Measurements from ENCODE around the gene EIF4E2.
"Not testable (repeated sequence)": the region's sequence is repeated elsewhere in the genome, so short reads cannot be mapped to it uniquely, and the experiment has no call there.

The EIF4E2 gene

DNA sequence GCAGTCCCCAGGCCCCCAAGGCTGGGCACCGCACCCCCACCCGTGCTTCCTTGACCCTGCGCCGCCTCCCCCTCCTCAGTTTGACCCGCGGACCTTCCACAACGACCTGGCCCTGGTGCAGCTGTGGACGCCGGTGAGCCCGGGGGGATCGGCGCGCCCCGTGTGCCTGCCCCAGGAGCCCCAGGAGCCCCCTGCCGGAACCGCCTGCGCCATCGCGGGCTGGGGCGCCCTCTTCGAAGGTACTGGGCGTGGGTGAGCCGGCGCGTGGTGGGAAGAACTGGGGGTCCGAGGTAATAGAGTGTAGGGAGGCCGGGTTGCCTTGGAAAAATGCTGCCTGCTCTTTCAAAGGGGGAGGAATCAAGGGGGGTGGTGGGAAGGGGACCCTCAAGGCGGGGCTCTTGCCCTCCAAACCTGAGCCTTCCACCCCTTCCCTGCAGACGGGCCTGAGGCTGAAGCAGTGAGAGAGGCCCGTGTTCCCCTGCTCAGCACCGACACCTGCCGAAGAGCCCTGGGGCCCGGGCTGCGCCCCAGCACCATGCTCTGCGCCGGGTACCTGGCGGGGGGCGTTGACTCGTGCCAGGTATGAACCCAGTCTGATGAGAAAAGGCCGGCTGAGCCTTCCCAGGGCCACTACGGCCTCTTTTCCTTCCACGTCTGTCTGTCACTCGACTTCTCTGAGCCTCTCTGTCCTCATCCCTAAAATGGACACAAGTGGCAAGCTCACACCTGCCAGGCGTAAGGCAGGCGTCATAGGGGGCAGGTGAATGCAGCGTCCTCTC is 27.7 kb upstream of the EIF4E2 start:
- DNase-seq: no peak

DNA sequence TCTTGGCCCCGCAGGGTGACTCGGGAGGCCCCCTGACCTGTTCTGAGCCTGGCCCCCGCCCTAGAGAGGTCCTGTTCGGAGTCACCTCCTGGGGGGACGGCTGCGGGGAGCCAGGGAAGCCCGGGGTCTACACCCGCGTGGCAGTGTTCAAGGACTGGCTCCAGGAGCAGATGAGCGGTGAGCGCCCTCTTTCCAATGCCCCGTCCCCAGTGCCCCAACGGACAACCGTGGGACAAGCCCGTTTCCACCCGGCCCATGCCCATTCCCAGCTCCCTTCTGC is 27.1 kb upstream of the EIF4E2 start:
- DNase-seq: no peak

DNA sequence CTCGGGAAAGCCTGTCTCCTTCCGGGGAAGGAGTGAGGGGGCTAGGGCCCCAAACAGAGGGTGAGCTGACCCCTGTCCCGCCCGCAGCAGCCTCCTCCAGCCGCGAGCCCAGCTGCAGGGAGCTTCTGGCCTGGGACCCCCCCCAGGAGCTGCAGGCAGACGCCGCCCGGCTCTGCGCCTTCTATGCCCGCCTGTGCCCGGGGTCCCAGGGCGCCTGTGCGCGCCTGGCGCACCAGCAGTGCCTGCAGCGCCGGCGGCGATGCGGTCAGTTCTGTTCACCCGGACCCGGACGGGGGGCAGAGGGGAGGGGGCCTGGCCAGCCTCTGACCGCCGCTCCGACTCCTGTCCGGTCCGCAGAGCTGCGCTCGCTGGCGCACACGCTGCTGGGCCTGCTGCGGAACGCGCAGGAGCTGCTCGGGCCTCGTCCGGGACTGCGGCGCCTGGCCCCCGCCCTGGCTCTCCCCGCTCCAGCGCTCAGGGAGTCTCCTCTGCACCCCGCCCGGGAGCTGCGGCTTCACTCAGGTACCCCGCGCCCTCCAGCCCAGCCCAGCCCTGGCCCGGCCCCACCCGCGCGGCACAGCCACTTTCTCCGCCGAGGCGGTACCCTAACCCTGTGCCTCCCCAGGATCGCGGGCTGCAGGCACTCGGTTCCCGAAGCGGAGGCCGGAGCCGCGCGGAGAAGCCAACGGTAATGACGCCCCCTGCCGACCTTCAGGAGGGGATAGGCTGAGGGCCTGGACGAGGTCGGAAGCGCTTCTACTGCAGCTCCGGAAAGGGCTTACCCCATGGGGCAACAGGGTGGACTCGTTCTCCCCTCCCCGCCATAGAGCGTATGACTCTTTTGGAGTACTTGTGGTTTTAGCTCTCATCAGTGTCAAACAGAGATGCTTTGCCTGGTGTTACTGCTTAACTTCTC is 26.5 kb upstream of the EIF4E2 start:
- DNase-seq: peak; percentile 87

DNA sequence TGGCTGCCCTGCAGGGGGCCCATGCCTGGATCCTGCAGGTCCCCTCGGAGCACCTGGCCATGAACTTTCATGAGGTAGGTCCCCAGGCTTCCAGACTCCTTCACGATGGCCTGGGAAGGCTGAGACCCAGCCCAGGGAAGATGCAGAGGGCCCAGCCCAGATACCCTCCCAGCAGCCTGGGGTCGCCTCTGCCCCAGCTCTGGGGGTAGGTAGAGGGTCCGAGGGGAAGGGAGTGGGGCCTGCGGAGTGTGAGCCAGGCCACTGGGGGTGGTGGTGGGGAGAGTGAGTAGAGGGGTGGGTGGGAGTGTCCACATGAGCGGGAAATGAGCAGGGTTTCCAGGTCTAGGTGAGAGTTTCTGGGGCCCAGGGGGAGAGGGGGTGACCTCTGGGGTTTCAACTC is 25.7 kb upstream of the EIF4E2 start:
- DNase-seq: no peak

DNA sequence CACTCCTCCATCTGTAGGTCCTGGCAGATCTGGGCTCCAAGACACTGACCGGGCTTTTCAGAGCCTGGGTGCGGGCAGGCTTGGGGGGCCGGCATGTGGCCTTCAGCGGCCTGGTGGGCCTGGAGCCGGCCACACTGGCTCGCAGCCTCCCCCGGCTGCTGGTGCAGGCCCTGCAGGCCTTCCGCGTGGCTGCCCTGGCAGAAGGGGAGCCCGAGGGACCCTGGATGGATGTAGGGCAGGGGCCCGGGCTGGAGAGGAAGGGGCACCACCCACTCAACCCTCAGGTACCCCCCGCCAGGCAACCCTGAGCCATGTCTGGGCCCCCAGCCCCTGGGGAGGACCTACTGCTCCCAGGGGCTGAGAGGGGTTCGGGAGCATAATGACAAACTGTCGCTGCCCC is 25.3 kb upstream of the EIF4E2 start:
- DNase-seq: no peak

DNA sequence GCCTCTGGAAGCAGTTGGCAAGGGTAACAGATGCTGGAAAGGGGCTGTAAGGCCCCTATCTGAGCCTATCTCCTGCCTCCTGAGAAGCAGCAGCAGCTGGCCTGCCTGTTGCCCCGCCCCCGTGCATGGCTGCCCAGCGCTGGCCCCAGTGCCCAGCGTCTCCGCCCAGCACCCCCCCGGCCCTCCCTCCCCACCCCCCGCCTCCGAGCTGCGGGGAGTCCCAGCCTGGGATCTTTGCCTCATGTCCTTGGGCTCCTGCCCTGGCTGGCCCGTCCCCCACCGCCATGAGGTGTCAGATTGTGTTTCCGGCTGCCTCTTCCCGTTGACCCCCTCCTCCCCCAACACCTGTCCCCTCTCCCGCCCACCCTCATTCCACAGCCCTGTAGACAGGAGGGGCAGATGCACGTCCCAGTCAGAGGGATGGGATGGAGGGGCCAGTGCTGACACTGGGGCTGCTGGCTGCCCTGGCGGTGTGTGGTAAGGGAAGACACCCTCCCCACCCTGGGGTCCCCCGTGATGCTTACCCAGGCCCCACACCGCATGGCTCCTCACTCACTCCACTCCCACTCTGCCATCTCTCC is 24.6 kb upstream of the EIF4E2 start, which contains the start of gene CHRND:
Gene CHRND, plus strand, starts transcription at position 370 of the 581 bp plus-strand sequence. Its CDS starts 56 bp downstream, at position 426.
- DNase-seq: no peak

DNA sequence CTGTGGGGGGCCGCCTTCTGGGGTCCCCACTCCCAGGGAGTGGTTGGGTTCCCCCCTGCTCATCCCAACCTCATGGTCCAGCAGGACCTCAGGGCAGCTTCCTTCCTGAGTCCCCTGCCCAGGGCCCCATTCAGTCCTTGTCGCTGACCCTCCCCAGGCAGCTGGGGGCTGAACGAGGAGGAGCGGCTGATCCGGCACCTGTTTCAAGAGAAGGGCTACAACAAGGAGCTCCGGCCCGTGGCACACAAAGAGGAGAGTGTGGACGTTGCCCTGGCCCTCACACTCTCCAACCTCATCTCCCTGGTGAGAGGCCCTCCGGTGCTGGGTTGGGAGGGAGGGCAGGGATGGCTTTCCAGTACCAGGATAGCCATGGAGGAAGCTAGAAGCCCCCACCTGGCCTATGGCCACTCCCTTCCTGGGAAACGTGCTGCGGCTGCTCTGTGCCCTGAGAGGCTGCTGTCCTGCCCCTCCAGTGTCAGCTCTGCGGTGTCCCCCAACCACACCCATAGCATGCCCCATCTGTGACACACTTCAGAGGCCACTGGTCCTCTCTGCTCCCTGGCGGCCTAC is 24.0 kb upstream of the EIF4E2 start:
- DNase-seq: no peak

DNA sequence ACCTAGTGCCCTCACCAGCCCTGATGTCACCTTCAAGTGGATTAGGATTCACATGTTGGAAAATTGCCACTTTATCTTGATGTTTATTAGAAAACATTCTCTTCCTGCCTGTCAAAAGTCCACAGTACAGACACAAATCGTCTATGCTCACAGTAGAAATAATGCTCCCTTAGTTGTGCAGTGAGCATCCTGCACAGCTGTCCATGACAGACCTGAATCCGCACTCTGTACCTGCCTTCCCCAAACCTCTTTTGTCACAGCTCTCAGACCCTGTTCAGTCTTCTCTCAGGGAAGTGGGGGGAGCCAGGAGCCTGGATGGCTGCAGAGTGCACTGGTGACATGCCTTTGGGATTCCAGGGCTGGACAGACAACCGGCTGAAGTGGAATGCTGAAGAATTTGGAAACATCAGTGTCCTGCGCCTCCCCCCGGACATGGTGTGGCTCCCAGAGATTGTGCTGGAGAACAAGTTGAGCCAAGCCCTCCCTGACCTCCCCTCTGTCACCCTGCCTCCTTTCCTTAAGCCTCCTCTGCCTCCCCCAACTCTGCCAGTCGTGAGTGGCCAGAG is 22.5 kb upstream of the EIF4E2 start:
- no peak for DNase-seq

DNA sequence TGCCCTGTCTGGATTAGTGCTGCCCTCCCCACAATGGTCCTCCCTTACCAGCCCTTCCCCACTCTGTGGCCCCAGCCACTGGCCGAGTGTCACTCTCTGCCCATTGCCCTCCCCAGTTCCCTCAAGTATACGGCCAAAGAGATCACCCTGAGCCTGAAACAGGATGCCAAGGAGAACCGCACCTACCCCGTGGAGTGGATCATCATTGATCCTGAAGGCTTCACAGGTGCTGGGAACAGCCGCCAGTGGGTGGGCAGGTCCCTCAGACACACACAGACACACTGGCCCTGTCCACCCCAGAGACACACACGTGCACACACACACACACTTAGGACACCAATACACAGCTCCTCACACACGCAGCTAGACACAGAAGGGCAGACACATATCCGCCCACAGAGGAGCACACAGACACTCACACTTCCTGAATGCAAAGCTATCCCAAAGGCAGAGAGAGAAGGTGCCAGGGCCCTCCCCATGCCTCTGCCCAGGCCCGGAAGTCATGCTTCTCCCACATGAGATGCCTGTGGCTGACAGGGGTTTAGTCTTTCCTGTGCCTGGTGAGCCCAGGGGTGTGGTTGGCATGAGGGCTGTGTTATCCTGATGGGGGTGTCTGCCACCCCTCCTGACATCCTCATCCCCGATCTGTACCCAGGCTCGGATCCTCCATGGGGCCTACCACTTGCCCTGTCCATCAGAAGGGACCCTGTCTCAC is 21.6 kb upstream of the EIF4E2 start:
- peak; percentile 36 for DNase-seq

DNA sequence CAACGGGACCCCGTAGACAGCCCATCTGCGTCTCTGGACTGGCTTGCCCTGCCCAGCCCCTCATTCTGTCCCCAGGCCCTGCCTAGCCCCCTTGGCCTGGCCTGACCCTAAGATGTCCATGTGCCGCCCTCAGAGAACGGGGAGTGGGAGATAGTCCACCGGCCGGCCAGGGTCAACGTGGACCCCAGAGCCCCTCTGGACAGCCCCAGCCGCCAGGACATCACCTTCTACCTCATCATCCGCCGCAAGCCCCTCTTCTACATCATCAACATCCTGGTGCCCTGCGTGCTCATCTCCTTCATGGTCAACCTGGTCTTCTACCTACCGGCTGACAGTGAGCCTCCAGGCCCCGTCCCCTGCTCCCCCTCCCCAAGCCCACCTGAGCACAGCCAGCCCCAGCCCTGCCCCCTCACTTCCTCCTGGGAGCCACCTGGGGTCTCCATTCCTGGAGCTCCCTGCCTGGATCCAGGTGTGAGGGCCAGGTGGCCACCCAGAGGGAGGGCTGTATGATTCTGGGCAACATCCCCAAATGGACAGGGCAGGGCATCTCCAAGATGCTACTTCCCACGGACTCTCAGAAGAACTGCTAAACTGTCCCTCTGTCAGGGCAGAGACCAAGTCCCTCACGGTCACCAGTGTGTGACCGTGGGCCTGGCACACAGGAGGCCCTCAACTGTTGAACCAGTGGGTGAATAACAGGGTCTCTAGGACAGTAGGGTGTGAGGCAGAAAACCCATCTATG is 20.5 kb upstream of the EIF4E2 start:
- DNase-seq: no peak

DNA sequence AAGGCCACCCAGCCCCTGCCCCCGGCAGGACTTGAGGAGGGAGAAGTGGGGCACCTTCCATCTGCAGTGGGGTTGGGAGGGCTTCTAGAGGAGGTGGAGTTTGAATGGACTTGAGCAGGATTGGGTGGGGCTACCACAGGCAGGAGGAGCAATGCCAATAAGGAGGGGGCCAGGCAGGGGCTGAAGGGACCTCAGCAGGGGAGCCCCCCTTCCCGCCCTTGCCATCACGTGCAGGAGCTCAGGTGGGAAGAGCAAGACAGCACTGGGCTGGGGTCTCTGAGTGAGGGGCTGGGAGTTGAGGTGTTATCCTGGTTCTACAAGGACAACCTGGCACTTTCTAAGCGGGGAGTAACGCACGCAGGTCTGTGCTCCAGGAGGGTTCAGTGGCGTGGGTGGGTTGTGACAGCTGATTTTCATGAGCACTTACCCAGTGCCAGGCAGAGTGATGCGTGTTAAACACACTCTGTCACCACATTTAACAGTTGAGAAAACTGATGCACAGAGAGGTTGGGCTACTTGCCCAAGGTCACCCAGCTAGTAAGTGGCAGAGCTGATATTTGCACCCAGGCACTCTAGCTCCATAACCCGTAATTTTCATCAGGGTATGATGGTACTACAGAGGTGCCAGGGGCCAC is 19.7 kb upstream of the EIF4E2 start:
- DNase-seq: no peak

DNA sequence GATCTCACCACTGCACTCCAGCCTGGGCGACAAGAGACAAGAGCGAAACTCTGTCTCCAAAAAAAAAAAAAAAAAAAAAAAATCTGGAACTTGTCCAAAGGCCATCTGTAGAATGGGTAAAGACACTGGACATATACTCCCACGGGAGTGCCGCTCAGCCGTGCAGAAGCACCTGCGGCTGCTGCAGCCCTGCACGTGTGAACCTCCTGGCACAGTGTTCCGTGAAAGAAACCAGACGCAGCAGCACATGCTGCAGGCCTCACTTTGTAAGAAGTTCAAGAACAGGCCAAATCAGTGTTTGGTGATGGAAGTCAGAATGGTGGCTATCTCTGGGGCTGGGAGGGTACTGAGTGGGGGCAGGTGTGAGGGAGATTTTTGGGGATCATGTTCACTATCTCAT is 18.1 kb upstream of the EIF4E2 start:
- DNase-seq: no peak

DNA sequence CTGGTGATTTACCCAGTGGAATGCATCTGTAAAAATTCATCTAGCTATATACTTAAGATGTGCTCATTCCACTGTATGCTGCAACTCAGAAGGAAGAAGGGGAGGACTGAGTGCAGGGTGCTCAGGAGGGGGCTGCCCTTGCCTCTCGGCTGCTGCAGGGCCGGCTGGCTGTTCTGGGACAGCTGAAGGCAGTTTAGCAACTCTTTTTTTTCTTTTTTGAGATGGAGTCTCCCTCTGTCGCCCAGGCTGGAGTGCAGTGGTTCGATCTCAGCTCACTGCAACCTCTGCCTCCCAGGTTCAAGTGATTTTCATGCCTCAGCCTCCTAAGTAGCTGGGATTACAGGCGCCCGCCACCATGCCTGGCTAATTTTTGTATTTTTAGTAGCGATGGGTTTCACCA is 17.7 kb upstream of the EIF4E2 start:
- DNase-seq: not testable (repeated sequence)

DNA sequence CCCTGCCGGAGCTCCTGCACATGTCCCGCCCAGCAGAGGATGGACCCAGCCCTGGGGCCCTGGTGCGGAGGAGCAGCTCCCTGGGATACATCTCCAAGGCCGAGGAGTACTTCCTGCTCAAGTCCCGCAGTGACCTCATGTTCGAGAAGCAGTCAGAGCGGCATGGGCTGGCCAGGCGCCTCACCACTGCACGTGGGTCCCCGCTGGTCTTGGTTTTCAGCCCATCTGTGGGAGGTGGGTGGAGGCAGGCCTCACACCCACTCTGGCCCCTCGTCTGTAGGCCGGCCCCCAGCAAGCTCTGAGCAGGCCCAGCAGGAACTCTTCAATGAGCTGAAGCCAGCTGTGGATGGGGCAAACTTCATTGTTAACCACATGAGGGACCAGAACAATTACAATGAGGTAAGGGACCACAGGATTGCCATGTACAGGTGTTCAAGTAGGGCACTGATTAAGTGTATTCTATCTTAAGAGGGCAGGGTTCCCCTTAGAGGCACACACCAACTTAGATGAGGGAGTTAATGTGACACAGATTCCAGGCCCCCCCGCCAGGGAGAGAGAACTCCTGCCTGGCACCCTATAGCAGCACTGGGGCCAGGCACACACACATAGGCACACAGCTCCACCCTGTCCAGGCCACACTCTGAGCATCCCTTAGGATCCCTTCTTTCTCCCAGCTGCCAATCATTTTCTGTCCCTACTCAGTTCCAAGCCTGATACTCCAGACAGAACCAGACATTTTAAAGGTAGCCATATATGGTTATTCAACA is 16.4 kb upstream of the EIF4E2 start:
- DNase-seq: no peak

DNA sequence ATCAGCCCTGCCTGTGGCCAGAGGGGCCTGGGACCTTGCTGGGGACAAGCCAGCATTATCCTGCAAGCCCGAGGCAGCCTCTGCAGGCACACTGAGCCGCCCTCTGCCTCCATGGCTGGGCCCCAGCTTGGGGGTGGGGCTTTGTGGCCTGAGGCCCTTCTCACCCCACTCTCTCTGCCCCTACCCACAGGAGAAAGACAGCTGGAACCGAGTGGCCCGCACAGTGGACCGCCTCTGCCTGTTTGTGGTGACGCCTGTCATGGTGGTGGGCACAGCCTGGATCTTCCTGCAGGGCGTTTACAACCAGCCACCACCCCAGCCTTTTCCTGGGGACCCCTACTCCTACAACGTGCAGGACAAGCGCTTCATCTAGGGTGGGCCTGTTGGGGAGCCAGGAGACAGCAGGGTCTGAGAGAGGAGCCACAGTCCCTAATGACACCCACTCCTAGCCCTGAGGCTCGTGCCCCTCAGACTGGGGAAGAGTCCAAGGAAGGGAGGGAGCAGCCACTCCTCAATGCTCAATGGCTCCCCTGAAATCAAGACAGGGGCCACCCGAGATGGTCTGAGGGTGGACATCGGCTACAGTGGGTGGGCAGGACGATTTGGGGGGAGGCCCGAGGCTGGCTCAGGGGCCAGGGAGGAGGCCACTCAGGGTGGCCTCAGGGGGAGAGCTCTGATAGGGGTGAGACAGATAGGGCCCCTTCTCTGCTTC is 15.4 kb upstream of the EIF4E2 start:
- DNase-seq: no peak

DNA sequence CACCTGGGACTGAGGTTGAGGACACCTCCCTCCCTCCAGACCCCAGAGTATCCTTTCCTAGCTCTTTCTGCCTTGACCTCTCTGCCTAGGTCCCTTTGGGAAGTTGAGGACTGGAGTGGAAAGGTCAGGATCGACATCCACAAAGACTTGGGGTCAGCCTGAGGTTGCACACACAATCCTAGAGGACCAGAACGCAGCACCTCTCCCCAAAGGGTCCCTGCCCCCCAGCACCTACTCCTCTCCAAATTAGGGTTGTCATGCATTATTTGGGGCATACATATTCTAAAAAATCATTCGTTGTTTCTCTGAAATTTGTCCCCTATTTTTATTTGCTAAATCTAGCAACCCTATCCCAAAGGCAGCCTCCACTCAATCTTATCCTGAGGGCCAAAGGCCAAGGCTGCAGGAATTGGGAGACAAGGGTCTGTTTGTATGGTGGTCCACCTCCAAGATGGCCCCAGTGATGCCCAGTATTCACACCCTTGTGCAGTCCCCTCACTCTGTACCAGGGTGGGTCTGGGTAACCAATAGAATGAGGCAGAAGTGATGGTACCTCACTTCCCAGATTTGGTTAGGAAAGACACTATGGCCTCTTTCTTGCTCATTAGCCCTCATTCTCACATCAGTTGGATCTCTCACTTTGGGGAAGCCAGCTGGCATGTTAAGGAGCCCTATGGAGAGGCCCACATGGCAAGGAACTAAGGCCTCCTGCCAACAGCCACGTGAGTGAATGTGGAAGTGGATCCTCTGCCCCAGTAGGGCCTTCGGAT is 14.5 kb upstream of the EIF4E2 start:
- no peak for DNase-seq

DNA sequence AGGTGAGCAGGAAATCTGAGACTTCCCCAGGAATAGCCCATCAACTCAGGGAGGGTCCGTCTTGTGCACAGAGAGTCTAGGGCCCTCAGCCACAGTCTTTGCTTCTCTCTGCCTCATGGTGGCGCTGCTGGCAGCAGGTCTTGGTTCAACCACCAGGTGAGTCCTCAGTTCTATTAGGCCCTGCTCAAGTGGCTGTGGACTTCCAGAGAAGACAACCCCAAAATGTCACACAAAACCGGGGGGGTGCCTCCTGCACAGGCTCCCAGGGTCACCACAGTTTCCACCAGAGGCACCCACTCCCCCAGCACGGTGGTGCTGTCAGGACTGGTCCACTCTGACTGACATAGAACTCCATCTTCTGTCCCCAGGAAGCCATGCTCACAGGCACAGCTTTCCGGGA is 13.4 kb upstream of the EIF4E2 start:
- DNase-seq: no peak

DNA sequence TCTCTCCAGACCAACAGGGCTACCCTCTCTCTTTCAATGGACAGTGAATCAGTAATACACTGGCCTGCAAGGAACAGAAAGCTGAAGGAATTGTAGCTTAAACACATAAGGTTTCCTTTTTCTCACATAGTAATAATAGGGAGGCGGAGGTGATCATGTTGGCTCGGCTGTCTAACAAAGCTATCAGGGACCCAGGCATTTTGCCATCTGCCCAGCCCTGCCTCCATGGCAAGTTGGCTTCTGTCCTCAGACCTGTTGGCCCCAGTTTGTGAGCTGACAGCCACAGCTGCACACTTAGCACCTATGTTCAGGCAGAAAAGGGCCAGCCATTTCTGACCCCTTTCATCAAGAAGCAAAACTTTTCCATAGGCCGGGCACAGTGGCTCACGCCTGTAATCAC is 13.0 kb upstream of the EIF4E2 start:
- no peak for DNase-seq

DNA sequence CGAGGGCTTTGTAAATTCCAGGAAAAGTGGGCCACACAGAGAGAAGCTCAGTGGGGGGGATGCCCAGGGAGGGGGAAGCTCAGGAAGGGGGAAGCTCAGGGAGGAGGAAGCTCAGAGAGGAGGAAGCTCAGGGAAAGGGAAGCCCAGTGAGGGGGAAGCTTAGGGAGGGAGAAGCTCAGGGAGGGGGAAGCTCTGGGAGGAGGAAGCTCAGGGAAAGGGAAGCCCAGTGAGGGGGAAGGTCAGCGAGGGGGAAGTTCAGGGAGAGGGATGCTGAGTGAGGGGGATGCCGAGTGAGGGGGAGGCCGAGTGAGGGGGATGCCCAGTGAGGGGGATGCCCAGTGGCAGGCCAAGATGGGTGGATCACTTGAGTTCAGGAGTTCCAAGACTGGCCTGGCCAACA is 11.8 kb upstream of the EIF4E2 start:
- no peak for DNase-seq

Data from hematopoietic multipotent progenitor cell treated with erythropoietin and hydrocortisone succinate and interleukin-3 and kit ligand, for 4 days (in vitro differentiated cells).